Hepatocyte (in vitro differentiated cells): ENCODE data around the gene SIRT2. TPM values are rescaled to one million over a fixed set of nuclear protein-coding genes. Genes with fewer than 3 reads are reported as not detected.
A peak's percentile ranks its signal among the peaks of the same experiment; 100 is the strongest.

Experiments used
- DNase-seq: peaks from one replicate; pipeline ENCODE4 v3.0.0-alpha.2; 2016; ENCODE audit warnings: low spot score
- H2AFZ ChIP-seq: fragments of 200-600 bp; sonication (generic); 2 replicates; pipeline ENCODE4 v1.6.0; 2016; ENCODE audit warnings: antibody characterized with exemption, mild to moderate bottlenecking
- H3K27ac ChIP-seq: fragments of 200-600 bp; sonication (generic); 2 replicates; pipeline ENCODE4 v1.5.1; 2016; ENCODE audit warnings: mild to moderate bottlenecking
- H3K27me3 ChIP-seq: fragments of 200-600 bp; sonication (generic); 2 replicates; pipeline ENCODE4 v1.6.1; 2016
- H3K36me3 ChIP-seq: fragments of 200-600 bp; sonication (generic); replicated peaks from 2 replicates; pipeline ENCODE4 v1.5.1; 2016; ENCODE audit warnings: low read depth; ENCODE audit not compliant: insufficient read depth
- H3K4me1 ChIP-seq: fragments of 200-600 bp; sonication (generic); 2 replicates; pipeline ENCODE4 v1.5.1; 2016; ENCODE audit warnings: mild to moderate bottlenecking, moderate library complexity; ENCODE audit not compliant: insufficient read depth
- H3K4me2 ChIP-seq: fragments of 200-600 bp; sonication (generic); 2 replicates; pipeline ENCODE4 v1.6.0; 2016
- H3K4me3 ChIP-seq: fragments of 200-600 bp; sonication (generic); 2 replicates; pipeline ENCODE4 v1.5.1; 2016; ENCODE audit warnings: mild to moderate bottlenecking
- H3K79me2 ChIP-seq: fragments of 200-600 bp; sonication (generic); 2 replicates; pipeline ENCODE4 v1.6.0; 2017; ENCODE audit warnings: mild to moderate bottlenecking
- H3K9me2 ChIP-seq: fragments of 200-600 bp; sonication (generic); replicated peaks from 2 replicates; pipeline ENCODE4 v1.6.0; 2017; ENCODE audit warnings: mild to moderate bottlenecking; ENCODE audit not compliant: insufficient read depth
- H3K9me3 ChIP-seq: fragments of 200-600 bp; sonication (generic); 2 replicates; pipeline ENCODE4 v1.5.1; 2016; ENCODE audit warnings: low read depth, mild to moderate bottlenecking
- H4K20me1 ChIP-seq: fragments of 200-600 bp; sonication (generic); 2 replicates; pipeline ENCODE4 v1.6.0; 2016; ENCODE audit warnings: mild to moderate bottlenecking; ENCODE audit not compliant: insufficient read depth, poor library complexity, severe bottlenecking
- EZH2 ChIP-seq: fragments of 200-600 bp; sonication (generic); IDR thresholded peaks from 2 replicates; pipeline ENCODE4 v1.6.1; 2016; ENCODE audit warnings: antibody characterized with exemption, mild to moderate bottlenecking, borderline replicate concordance
- EZH2phosphoT487 ChIP-seq: fragments of 200-600 bp; sonication (generic); IDR thresholded peaks from one replicate; pipeline ENCODE4 v1.6.1; 2018; ENCODE audit warnings: antibody characterized with exemption, mild to moderate bottlenecking, low read depth, moderate library complexity; ENCODE audit not compliant: unreplicated experiment, severe bottlenecking
- WGBS: methylation state at CpG from one replicate; pipeline ENCODE4 v1.1.6; 2016; ENCODE audit warnings: low lambda C conversion rate; ENCODE audit errors: missing lambda C conversion rate; 5-methylcytosine and 5-hydroxymethylcytosine counted together
- polyA plus RNA-seq: library from polyadenylated mRNA; unstranded; fragments of >200 nt; fragmentation: Nextera tagmentation; extraction: Ambion mirVana; gene quantifications from 2 replicates; pipeline ENCODE4 v1.2.1, GENCODE V29; 2016
- total RNA-seq: library from RNA; depleted of rRNA; stranded (reverse); fragments of >200 nt; gene quantifications from 2 replicates; pipeline ENCODE4 v1.2.3, GENCODE V29; 2014
- TF ChIP-seq, protein P1 (sequence below): fragments of 200-600 bp; sonication (generic); IDR thresholded peaks from 2 replicates; pipeline ENCODE4 v1.5.1; 2016; ENCODE audit warnings: antibody characterized with exemption, mild to moderate bottlenecking; ENCODE audit not compliant: poor library complexity

The SIRT2 gene
- total RNA-seq (52.1 and 61.9 TPM in 2 replicates), polyA plus RNA-seq (75.9 and 78.7 TPM in 2 replicates)

GRCh38 chr19:38899447-38900201, at the start of gene SIRT2, which contains the start of gene NFKBIB:
Gene SIRT2 (minus strand): TSS chr19:38899618. CDS start chr19:38899521, 97 bp downstream.
Gene NFKBIB (plus strand): TSS chr19:38899969. CDS start chr19:38900033, 64 bp downstream.
- no peaks in the 10 kb centered on the region for H3K27me3 ChIP-seq
- DNase-seq = peak; percentile 100
- no peaks in the 10 kb centered on the region for H3K9me3 ChIP-seq
- no peak for TF ChIP-seq EZH2phosphoT487
- no peak for TF ChIP-seq EZH2
- TF ChIP-seq, protein P1, sequence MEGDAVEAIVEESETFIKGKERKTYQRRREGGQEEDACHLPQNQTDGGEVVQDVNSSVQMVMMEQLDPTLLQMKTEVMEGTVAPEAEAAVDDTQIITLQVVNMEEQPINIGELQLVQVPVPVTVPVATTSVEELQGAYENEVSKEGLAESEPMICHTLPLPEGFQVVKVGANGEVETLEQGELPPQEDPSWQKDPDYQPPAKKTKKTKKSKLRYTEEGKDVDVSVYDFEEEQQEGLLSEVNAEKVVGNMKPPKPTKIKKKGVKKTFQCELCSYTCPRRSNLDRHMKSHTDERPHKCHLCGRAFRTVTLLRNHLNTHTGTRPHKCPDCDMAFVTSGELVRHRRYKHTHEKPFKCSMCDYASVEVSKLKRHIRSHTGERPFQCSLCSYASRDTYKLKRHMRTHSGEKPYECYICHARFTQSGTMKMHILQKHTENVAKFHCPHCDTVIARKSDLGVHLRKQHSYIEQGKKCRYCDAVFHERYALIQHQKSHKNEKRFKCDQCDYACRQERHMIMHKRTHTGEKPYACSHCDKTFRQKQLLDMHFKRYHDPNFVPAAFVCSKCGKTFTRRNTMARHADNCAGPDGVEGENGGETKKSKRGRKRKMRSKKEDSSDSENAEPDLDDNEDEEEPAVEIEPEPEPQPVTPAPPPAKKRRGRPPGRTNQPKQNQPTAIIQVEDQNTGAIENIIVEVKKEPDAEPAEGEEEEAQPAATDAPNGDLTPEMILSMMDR = no peak
- H3K27ac ChIP-seq = peak within 1 kb of the TSS; percentile 95
- H3K4me3 ChIP-seq = peak within 1 kb of the TSS; percentile 40
- H2AFZ ChIP-seq = peak within 1 kb of the TSS; percentile 45
- H3K4me1 ChIP-seq = peaks cover 11% of the 10 kb centered on the region
- H4K20me1 ChIP-seq = no peaks in the 10 kb centered on the region
- H3K36me3 ChIP-seq = no peaks in the 10 kb centered on the region
- peaks cover 62% of the 10 kb centered on the region for H3K79me2 ChIP-seq
- no peaks in the 10 kb centered on the region for H3K9me2 ChIP-seq
- 1% methylated on average over 56 of the region's 64 CpGs for WGBS
- peak within 1 kb of the TSS; percentile 85 for H3K4me2 ChIP-seq

- Histone ChIP-seq H4K20me1 (no peaks in the 10 kb centered on the region), H3K4me2 (no peak overlapping the region), H3K9me3 (no peaks in the 10 kb centered on the region), H3K36me3 (no peaks in the 10 kb centered on the region), H3K27me3 (no peaks in the 10 kb centered on the region), H3K9me2 (no peaks in the 10 kb centered on the region), H3K4me3 (no peak overlapping the region), H3K4me1 (peaks cover 7% of the 10 kb centered on the region), H3K27ac (no peak overlapping the region), H2AFZ (no peak overlapping the region), H3K79me2 (no peaks in the 10 kb centered on the region)
- 95% methylated on average over 11 of the region's 11 CpGs for WGBS
- TF ChIP-seq EZH2phosphoT487 (no peak), EZH2 (no peak)
- TF ChIP-seq, protein P1 = no peak
- no peak for DNase-seq
Measured at GRCh38 chr19:38946229-38947010, 47.0 kb upstream of the SIRT2 start.

- H3K4me3 ChIP-seq = no peak overlapping the region
- H3K36me3 ChIP-seq = no peaks in the 10 kb centered on the region
- H3K9me3 ChIP-seq = no peaks in the 10 kb centered on the region
- 100% methylated on average over 3 of the region's 3 CpGs for WGBS
- H3K27me3 ChIP-seq = no peaks in the 10 kb centered on the region
- no peak overlapping the region for H3K27ac ChIP-seq
- DNase-seq = no peak
- no peak overlapping the region for H2AFZ ChIP-seq
- TF ChIP-seq, protein P1 = no peak
- H3K4me2 ChIP-seq = no peak overlapping the region
- peaks cover 7% of the 10 kb centered on the region for H3K4me1 ChIP-seq
- no peaks in the 10 kb centered on the region for H4K20me1 ChIP-seq
- H3K9me2 ChIP-seq = no peaks in the 10 kb centered on the region
- H3K79me2 ChIP-seq = no peaks in the 10 kb centered on the region
Measured at GRCh38 chr19:38945562-38946228, 46.3 kb upstream of the SIRT2 start.
